GM18507 (cell line): ENCODE measurements around the gene HAX1.
A peak's percentile ranks its signal among the peaks of the same experiment; 100 is the strongest.
"Not testable (repeated sequence)": the region's sequence is repeated elsewhere in the genome, so short reads cannot be mapped to it uniquely, and the experiment has no call there.

Source experiments
- DNase-seq: peaks from one replicate; pipeline ENCODE4 v3.0.0; 2011; ENCODE audit warnings: low read depth; ENCODE audit not compliant: insufficient read length; ENCODE audit errors: extremely low spot score
- FAIRE-seq: peaks from 2 replicates; lab custom pipeline; 2011; peaks lifted over from hg19 to GRCh38; lab: Jason Lieb, UNC

The HAX1 gene

GRCh38 chr1:154270833-154271232 lies 1.6 kb upstream of the HAX1 start:
- peak; percentile 68 for FAIRE-seq
- DNase-seq, result no peak

GRCh38 chr1:154272999-154273563 lies 652 bp downstream of the HAX1 start:
- FAIRE-seq (no peak), DNase-seq (no peak)

- no peak for FAIRE-seq
- no peak for DNase-seq
Measured at GRCh38 chr1:154276797-154277196, 4.4 kb downstream of the HAX1 start.

GRCh38 chr1:154287591-154287990 lies 15.2 kb downstream of the HAX1 start:
- not testable (repeated sequence) for DNase-seq, FAIRE-seq

- DNase-seq (no peak), FAIRE-seq (no peak)
Measured at GRCh38 chr1:154288661-154289060, 16.2 kb downstream of the HAX1 start.

- FAIRE-seq, result no peak
- DNase-seq, result no peak
Measured at GRCh38 chr1:154290921-154291320, 18.5 kb downstream of the HAX1 start.

GRCh38 chr1:154295408-154296235 lies 23.2 kb downstream of the HAX1 start:
- FAIRE-seq (no peak), DNase-seq (no peak)

GRCh38 chr1:154301582-154301981 lies 29.2 kb downstream of the HAX1 start:
- DNase-seq, result no peak
- FAIRE-seq, result no peak

GRCh38 chr1:154304664-154305337 lies 32.4 kb downstream of the HAX1 start:
- FAIRE-seq, result no peak
- no peak for DNase-seq

- DNase-seq (no peak), FAIRE-seq (no peak)
Measured at GRCh38 chr1:154306151-154306550, 33.7 kb downstream of the HAX1 start.

GRCh38 chr1:154307670-154308270 lies 35.3 kb downstream of the HAX1 start:
- not testable (repeated sequence) for DNase-seq, FAIRE-seq

GRCh38 chr1:154309136-154309535 lies 36.7 kb downstream of the HAX1 start:
- FAIRE-seq, DNase-seq: not testable (repeated sequence)

- DNase-seq, FAIRE-seq: not testable (repeated sequence)
Measured at GRCh38 chr1:154312229-154313065, 40.0 kb downstream of the HAX1 start.

GRCh38 chr1:154313066-154313356 lies 40.6 kb downstream of the HAX1 start:
- FAIRE-seq, result no peak
- no peak for DNase-seq

GRCh38 chr1:154314226-154314625 lies 41.8 kb downstream of the HAX1 start:
- FAIRE-seq, result not testable (repeated sequence)

GRCh38 chr1:154316704-154317103 lies 44.3 kb downstream of the HAX1 start:
- FAIRE-seq, result no peak
- DNase-seq, result no peak

More at GRCh38 chr1:154314226-154314625, 41.8 kb downstream of the HAX1 start:
- not testable (repeated sequence) for DNase-seq

GRCh38 chr1:154318386-154318785 lies 46.0 kb downstream of the HAX1 start:
- FAIRE-seq (no peak), DNase-seq (no peak)

GRCh38 chr1:154320882-154321608 lies 48.6 kb downstream of the HAX1 start, which contains the start of gene AQP10:
AQP10 (plus strand) TSS chr1:154321093; CDS start chr1:154321156, 63 bp downstream.
- FAIRE-seq (no peak), DNase-seq (no peak)

GRCh38 chr1:154321609-154321934 lies 49.1 kb downstream of the HAX1 start:
- not testable (repeated sequence) for DNase-seq, FAIRE-seq
